GM18517 (cell line): ENCODE measurements around the gene MT1A.
"Not testable (repeated sequence)": the region's sequence is repeated elsewhere in the genome, so short reads cannot be mapped to it uniquely, and the experiment has no call there.

Experiments used
- ATAC-seq: cut with Tn5 transposase; IDR thresholded peaks from one replicate; pipeline ENCODE4 v1.9.1; 2021; ENCODE audit warnings: mild to moderate bottlenecking, moderate library complexity; ENCODE audit not compliant: unreplicated experiment

Gene MT1A

GRCh38 chr16:56652600-56652999, 14.1 kb downstream of the MT1A start:
- ATAC-seq: no peak

DNA sequence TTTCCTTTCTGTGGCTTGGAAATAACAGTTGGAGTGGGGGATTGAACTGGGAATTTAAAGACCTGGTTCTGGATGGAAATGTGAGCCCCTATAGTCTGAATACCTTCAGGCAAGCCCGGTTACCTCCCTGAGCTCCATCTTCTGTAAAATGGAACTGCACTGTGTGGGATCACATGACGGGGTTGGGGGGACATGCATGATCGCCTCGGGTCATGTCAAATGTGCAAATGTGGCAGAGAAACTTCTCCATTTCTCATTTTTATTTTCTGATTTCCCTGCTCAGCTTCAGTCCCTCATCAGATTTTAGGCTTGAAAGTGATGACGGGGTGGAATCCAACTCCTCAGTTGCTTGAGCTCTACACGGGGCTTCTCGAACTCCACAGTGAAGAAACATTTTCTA, 14.8 kb downstream of the MT1A start:
- no peak for ATAC-seq

DNA sequence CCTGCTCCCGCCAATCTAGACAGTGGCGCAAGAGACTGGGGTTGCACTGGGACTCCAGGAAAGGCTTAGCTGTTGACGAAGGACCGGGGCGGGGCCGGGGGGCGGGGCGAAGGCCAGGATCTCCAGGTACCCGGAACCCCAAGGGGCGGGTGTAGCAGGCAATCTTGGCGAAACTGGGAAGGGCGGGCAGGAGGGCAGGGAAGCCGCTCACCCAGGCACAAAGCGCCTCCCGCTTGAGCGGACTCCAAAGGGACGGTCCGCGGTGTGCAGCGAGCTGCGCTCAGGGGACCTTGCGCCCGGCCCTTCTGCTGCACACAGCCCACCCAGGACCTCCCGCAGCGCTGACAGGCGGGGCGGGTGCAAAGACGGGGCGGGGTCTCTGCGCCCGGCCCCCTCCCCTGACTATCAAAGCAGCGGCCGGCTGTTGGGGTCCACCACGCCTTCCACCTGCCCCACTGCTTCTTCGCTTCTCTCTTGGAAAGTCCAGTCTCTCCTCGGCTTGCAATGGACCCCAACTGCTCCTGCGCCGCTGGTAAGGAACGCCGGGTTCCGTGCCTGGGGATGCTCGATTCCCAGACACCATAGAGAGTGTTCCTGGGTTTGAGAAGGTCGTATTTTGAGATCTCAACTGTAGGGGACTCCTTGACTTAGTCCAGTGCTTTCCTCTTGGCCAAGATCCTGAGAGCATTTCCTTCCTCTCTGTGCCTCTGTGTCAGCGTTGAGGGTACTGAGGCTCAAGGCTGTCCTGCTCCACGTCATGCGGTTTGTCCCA, 19.3 kb downstream of the MT1A start, which contains the start of gene MT1F:
Gene MT1F (plus strand): TSS at position 405 of the 772 bp plus-strand sequence. CDS start 100 bp downstream, at position 505.
- no peak for ATAC-seq

DNA sequence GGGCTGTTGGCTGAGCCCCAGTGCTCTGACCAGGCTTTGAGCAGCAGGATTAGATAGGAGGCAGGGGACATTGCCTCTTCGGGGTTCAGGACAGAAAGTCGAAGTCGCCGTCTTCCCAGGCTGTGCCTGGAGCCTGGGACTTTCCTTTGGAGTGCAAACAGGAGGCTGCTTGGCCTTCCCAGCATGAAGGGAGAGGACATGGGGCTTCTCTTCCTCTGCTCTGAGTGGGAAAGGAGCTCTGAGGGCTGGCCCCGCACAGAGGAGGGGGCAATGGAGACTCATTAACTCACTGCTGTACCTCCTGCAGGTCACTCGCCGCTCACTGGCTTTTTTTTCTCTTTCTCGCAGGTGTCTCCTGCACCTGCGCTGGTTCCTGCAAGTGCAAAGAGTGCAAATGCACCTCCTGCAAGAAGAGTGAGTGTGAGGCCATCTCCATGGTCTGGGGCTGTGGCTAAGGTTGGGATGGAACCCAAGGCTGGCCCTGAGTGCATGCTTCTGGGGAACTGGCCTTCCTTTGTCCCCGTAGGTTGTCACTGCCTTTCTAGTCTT, 19.9 kb downstream of the MT1A start:
- ATAC-seq: no peak

DNA sequence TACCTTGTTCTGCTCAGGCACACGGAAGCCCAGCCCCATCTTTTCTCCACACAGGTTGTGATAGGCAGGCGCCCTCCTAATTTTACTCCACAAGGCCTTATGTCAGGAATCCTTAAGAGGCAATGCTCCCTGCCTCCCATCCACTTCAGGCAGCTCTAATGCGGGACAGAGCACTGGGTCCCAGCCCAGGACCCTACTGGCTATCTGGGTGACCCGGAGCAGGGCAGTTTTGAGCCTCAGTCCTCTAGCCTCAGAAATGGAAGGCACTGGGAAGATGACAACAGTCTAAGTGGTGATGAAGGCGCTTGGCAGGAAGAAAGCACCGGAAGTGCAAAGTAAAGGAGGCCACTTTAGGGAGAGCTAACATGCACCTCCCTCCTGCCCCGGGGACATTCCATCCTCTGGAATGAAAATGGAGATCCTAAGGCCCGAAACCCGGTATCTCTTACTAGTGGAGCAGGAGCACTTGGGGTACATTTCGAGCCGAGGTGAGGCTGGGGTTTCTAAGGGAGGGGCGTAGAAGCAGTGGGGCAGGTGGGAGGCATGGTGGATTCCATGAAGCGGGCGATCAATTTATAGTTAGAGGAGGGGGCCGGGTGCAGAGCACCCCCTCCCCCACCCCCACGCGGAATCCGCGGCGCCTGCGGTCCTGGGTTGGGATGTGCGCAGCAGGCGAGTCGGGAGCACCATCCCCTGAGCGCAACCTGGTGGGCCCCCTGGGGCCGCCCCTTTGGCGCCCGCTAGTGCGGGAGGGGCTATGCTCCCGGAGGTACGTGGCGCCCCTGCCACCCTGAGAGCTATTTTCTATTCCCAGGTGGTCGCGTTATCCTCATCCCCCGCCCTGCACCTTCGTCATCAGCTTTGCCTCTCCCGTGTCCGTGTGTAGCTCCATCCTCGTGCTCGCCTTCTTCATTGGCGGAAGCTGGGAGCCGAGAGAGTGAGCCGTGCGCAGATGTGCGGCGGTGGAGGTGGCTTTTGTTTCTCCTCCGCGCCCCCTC, 24.2 kb downstream of the MT1A start:
- no peak for ATAC-seq

DNA sequence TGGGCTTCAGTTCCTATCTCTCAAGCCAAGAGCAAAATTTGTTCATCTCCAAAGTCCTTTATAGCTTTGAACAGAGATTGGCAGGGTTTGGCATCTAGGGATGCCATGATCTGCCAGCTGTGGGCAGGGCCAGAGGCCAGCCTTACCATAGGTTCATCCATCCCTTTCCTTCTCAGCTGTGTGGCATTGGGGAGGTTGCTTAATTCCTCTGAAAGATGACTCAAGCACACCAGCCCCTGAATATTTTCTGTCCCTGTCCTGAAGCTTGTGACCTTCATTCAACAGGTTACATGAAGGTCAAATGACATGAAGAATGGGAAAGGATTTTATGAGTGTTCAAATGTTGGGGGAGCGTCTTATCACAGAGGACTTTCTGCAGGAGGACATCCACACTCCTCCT, 26.0 kb downstream of the MT1A start:
- no peak for ATAC-seq

DNA sequence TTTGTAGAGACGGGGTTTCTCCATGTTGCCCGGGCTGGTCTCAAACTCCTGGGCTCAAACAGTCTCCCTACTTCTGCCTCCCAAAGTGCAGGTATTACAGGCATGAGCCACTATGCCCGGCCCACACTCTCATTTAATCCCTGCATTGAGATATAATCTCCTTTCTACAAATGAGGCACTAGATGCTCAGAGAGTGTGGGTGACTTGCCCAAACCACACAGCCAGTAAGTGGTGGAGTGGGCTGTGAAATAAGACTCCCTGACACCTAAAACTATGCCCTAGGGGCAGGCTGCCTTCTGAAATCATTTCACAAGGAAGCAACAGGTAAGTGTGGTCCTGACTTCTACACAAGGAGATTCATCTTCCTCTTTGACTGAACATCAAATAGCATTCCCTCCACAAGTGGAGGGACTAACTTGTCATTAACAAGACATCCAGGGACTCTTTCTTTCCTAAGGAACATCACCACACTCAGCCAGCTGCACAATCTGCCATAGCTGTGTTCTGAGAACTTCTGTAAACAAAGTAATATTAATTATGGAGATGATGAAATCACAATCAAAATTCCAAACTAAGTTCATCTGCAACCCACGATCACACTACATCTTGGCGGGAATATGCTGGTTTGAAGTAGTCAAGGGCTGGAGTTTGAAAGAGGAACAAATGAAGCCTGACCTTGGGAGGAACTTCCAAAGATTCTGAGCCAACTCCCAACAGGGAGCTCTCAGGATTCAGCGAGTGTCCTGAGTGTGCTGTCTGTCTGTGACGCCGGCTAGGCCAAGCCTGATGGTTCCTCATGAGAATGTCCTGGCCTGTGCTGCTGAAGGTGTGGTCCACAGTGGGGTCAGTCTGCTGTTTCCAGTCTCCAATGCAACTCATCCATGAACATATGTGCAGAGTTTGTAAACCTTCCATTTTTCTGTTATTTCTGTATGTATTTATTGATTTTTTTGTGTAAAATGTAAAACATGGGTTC, 27.1 kb downstream of the MT1A start:
- ATAC-seq: not testable (repeated sequence)

DNA sequence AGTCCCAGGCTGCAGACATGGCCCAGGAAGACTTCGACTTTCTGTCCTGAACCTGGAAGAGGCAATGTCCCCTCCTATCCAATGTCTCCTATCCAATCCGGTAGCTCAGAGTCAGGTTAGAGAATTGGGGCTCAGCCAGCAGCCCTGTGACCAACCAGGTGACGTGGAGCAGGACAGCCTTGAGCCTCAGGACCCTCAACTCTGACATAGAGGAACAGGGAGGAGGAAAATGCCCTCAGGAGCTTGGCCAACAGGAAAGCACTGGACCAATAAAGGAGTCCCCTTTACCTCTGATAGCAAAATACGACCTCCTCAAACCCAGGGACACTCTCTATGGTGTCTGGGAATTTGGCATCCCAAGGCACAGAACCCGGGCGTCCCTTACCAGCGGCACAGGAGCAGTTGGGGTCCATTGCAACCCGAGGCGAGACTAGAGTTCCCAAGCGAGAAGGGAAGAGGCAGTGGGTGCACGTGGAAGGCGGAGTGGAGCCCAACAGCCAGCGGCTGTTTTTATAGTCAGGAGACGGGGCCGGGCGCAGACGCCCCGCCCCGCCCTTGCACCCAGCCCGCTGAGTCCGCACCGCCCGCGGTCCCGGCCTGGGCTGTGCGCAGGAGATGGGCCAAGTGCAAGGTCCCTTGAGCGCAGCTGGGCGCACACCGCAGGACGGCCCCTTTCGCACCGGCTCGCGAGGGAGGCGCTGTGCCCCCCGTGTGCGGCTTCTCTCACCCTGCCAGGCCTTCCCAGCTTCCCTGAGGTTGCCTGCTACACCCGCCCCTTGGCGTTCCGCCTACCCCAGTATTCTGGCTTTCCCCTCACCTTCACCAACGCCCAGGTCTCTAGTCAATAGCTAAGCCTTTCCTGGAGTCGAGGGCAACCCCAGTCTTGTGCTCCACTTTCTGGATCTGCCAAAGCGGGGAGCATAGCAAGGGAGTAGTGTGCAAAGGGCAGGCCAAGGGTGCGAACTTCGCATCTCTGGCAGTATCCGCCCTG, 29.4 kb downstream of the MT1A start, which contains the start of gene MT1G:
Gene MT1G (minus strand): TSS at position 485 of the 991 bp plus-strand sequence. CDS start 72 bp downstream, at position 413.
- no peak for ATAC-seq

DNA sequence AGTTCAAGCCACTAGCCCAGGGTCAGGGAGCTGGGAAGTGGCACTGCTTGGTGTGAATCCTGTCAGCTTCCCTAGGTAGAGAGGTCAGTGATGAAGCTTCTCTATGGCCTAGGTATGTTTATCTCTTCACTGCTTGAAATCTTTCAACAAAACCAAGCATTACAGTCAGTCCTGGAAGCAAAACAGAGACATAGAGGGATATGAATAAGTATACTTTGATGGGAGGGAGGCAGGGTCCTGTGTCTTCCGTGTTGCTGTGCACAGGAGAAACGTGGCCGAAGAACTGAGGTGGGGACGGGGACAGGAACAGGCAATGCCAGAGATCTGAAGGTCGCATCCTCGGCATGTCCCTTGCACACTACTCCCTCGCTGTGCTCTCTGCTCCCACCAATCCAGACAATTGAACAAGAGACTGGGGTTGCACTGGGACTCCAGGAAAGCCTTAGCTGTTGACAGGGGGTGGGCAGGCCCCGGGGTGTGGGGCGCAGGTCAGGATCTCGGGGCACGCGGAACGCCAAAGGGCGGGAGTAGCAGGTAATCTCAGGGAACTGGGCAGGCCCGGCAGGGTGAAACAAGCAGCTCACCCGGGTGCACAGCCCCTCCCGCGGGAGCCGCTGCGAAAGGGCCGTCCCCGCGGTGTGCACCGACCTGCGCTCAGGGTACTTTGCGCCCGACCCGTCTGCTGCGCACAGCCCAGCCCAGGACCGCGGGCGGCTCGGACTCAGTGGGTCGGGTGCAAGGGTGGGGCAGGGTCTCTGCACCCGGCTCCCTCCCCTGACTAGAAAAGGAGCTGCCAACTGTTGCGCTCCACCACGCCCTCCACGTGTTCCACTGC, 30.8 kb downstream of the MT1A start, which contains the start of gene MT1H:
Gene MT1H (plus strand): TSS at position 810 of the 835 bp plus-strand sequence. CDS start 71 bp downstream, outside the sequence.
- ATAC-seq: no peak

DNA sequence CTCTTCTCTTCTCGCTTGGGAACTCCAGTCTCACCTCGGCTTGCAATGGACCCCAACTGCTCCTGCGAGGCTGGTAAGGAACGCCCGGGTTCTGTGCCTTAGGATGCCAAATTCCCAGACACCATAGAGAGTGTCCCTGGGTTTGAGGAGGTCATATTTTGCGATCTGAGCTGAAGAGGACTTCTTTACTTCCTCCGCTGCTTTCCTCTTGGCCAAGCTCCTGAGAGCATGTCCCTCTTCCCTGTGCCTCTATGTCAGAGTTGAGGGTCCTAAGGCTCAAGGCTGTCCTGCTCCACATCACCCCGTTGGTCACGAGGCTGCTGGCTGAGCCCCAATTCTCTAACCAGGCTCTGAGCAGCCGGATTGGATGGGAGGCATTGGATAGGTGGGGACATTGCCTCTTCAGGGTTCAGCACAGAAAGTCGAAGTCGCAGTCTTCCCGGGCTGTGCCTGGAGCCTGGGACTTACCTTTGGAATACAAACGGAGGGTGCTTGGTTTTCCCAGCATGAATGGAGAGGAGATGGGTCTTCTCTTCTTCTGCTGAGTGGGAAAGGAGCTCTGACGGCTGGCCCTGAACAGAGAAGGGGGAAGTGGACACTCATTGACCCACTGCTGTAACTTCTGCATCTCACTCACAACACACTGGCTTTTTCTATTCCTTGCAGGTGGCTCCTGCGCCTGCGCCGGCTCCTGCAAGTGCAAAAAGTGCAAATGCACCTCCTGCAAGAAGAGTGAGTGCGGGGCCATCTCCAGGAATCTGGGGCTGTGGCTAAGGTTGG, 31.6 kb downstream of the MT1A start:
- ATAC-seq: no peak

DNA sequence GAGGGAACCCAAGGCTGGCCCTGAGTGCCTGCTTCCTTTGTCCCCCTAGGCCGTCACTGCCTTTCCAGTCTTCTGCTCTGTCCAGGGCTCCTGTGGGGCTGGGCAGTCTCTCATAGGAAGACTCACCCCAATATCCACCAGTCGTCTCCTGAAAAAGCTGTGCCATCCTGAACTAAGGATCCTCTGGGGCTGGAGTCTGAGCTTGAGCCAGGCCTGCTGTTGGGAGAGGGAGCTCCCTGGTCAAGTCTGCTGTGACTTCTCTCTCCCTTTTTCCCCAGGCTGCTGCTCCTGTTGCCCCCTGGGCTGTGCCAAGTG, 32.1 kb downstream of the MT1A start:
- no peak for ATAC-seq

DNA sequence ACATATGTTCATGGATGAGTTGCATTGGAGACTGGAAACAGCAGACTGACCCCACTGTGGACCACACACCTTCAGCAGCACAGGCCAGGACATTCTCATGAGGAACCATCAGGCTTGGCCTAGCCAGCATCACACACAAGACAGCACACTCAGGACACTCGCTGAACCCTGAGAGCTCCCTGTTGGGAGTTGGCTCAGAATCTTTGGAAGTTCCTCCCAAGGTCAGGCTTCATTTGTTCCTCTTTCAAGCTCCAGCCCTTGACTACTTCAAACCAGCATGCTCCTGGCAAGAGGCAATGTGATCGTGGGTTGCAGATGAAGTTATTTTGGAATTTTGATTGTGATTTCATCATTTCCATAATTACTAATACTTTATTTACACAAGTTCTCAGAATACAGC, 33.2 kb downstream of the MT1A start:
- not testable (repeated sequence) for ATAC-seq

- ATAC-seq: not testable (repeated sequence)
Measured at GRCh38 chr16:56672171-56672570, 33.7 kb downstream of the MT1A start.

- no peak for ATAC-seq
Measured at GRCh38 chr16:56672761-56673536, 34.5 kb downstream of the MT1A start.

- no peak for ATAC-seq
Measured at GRCh38 chr16:56673921-56674320, 35.5 kb downstream of the MT1A start.

DNA sequence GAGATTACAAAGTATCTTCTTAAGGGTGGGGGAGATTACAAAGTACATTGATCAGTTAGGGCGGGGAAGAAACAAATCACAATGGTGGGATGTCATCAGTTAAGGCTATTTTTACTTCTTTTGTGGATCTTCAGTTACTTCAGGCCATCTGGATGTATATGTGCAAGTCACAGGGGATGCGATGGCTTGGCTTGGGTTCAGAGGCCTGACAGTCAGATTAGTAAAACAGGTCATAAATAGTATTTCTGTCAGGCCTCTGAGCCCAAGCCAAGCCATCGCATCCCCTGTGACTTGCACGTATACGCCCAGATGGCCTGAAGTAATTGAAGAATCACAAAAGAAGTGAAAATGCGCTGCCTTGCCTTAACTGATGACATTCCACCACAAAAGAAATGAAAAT, 36.1 kb downstream of the MT1A start:
- not testable (repeated sequence) for ATAC-seq
